ENCODE results near the gene DPP10. TPM values are rescaled to one million over a fixed set of nuclear protein-coding genes. Genes with fewer than 3 reads are reported as not detected.

DPP10 gene
- total RNA-seq, 2 experiments from 2014 or later, result not detected

GRCh38 chr2:115771516-115771915 lies 1329.1 kb downstream of the DPP10 start:
- Mint-ChIP-seq H3K27ac (no peak overlapping the region), H3K27me3 (no peaks in the 10 kb centered on the region), H3K9me3 (ENCODE audit: low read depth) (peaks cover 5% of the 10 kb centered on the region), H3K36me3 (ENCODE audit: low read depth) (no peaks in the 10 kb centered on the region), H3K4me3 (no peak overlapping the region), H3K4me1 (no peaks in the 10 kb centered on the region)
- DNase-seq, result no peak
- ChIA-PET POLR2A (no interaction called here), CTCF (no interaction called here)
- intact Hi-C loops (cut with DNase I, micrococcal nuclease), result no loop called here
- no peak for ATAC-seq

- Mint-ChIP-seq H3K4me3 (no peak overlapping the region), H3K27me3 (no peaks in the 10 kb centered on the region), H3K27ac (no peak overlapping the region), H3K36me3 (ENCODE audit: low read depth) (no peaks in the 10 kb centered on the region), H3K9me3 (ENCODE audit: low read depth) (peaks cover 8% of the 10 kb centered on the region), H3K4me1 (no peaks in the 10 kb centered on the region)
- intact Hi-C loops (cut with DNase I, micrococcal nuclease), result no loop called here
- no peak for ATAC-seq
- ChIA-PET POLR2A (no interaction called here), CTCF (no interaction called here)
- DNase-seq, result no peak
Measured at GRCh38 chr2:115774361-115774760, 1331.9 kb downstream of the DPP10 start.

DNA sequence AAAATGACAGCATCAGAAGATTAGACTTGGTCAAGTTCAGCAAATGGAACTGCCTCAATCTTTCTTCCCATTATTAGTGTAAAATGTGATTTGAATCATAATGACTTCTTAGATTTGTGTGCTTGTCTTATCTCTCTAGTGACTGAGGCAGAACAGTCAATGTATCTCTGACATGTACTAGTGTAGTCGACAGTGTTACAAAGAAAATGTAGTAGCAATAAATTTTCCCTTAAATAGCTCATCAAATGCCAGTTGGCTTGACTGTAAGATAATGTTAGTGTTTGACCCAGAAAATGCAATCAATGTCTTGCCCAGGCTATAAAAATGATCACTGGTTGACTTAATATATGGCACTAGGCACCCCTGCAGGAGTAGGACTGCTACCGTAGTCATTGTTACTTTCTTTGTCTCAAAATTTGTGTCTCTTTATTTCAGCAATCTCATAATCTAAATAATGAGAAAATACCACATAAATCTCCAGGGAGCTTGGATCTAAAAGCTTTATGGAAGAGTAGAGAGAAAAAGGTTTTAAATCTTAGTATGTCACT lies 1336.7 kb downstream of the DPP10 start:
- CTCF ChIA-PET, result no interaction called here
- no peak overlapping the region for H3K4me3 Mint-ChIP-seq
- POLR2A ChIA-PET, result no interaction called here
- H3K36me3 Mint-ChIP-seq (ENCODE audit: low read depth), result no peaks in the 10 kb centered on the region
- no peaks in the 10 kb centered on the region for H3K4me1 Mint-ChIP-seq
- intact Hi-C loops (cut with DNase I, micrococcal nuclease), result no loop called here
- DNase-seq (no peak), ATAC-seq (no peak)
- H3K9me3 Mint-ChIP-seq (ENCODE audit: low read depth), result peaks cover 3% of the 10 kb centered on the region
- no peak overlapping the region for H3K27ac Mint-ChIP-seq
- no peaks in the 10 kb centered on the region for H3K27me3 Mint-ChIP-seq

DNA sequence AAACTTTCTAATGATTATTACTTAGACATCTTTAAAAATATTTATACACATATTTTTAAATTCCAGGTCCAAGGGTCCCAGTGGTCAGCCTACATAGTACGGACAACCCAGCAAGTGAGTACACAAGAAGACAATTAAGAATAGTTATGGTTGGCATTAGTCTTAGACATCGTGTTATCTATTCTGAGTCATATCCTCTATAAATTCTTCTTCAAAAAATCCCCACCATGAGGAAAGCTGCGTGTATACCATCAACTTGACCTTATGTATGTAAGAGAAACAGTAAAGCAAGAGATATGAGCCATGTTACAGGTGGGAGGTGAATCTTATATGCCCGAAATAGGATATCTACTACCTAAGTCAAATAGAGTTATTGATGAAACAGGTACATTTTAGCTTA lies 1339.8 kb downstream of the DPP10 start:
- H3K36me3 Mint-ChIP-seq (ENCODE audit: low read depth), result no peaks in the 10 kb centered on the region
- no peak overlapping the region for H3K4me3 Mint-ChIP-seq
- DNase-seq (no peak), ATAC-seq (no peak)
- H3K9me3 Mint-ChIP-seq (ENCODE audit: low read depth), result peaks cover 2% of the 10 kb centered on the region
- H3K4me1 Mint-ChIP-seq, result no peaks in the 10 kb centered on the region
- ChIA-PET POLR2A (no interaction called here), CTCF (no interaction called here)
- H3K27ac Mint-ChIP-seq, result no peak overlapping the region
- no peaks in the 10 kb centered on the region for H3K27me3 Mint-ChIP-seq
- intact Hi-C loops (cut with DNase I, micrococcal nuclease), result no loop called here

GRCh38 chr2:115796078-115796477 lies 1353.6 kb downstream of the DPP10 start:
- ChIA-PET CTCF (no interaction called here), POLR2A (no interaction called here)
- DNase-seq, result no peak
- H3K27ac Mint-ChIP-seq, result no peak overlapping the region
- ATAC-seq, result no peak
- no peaks in the 10 kb centered on the region for H3K27me3 Mint-ChIP-seq
- peaks cover 7% of the 10 kb centered on the region for H3K9me3 Mint-ChIP-seq (ENCODE audit: low read depth)
- intact Hi-C loops (cut with DNase I, micrococcal nuclease), result no loop called here
- H3K4me3 Mint-ChIP-seq, result no peak overlapping the region
- H3K36me3 Mint-ChIP-seq (ENCODE audit: low read depth), result no peaks in the 10 kb centered on the region
- no peaks in the 10 kb centered on the region for H3K4me1 Mint-ChIP-seq

- DNase-seq (no peak), ATAC-seq (no peak)
- no peaks in the 10 kb centered on the region for H3K27me3 Mint-ChIP-seq
- no peaks in the 10 kb centered on the region for H3K36me3 Mint-ChIP-seq (ENCODE audit: low read depth)
- H3K4me3 Mint-ChIP-seq, result no peak overlapping the region
- H3K27ac Mint-ChIP-seq, result no peak overlapping the region
- CTCF ChIA-PET, result no interaction called here
- H3K9me3 Mint-ChIP-seq (ENCODE audit: low read depth), result peaks cover 9% of the 10 kb centered on the region
- H3K4me1 Mint-ChIP-seq, result no peaks in the 10 kb centered on the region
- intact Hi-C loops (cut with DNase I, micrococcal nuclease), result no loop called here
- POLR2A ChIA-PET, result no interaction called here
Measured at GRCh38 chr2:115807276-115807675, 1364.8 kb downstream of the DPP10 start.

GRCh38 chr2:115825912-115826311 lies 1383.5 kb downstream of the DPP10 start:
- POLR2A ChIA-PET, result no interaction called here
- CTCF ChIA-PET, result no interaction called here
- Mint-ChIP-seq H3K27ac (no peak overlapping the region), H3K36me3 (ENCODE audit: low read depth) (no peaks in the 10 kb centered on the region), H3K9me3 (ENCODE audit: low read depth) (peaks cover 6% of the 10 kb centered on the region), H3K27me3 (no peaks in the 10 kb centered on the region), H3K4me3 (no peak overlapping the region), H3K4me1 (no peaks in the 10 kb centered on the region)
- DNase-seq (no peak), ATAC-seq (no peak)
- intact Hi-C loops (cut with DNase I, micrococcal nuclease), result no loop called here

DNA sequence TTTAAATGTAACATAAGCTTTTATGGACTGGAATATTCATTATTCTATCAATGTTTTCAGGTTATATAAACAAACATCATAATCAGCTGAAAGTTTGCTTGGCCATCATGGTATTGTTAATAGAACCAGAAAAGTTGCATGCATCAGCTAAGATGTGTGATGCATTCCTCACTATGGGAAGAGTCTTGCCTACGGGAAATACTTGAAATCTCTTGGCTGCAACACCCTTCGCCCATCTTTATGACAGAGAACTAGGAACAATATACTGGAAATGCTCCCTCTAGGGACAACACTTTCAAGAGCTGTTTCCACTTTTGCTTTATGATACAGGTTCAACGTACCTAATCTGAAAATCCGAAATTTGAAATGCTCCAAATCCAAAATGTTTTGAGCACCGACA lies 1390.8 kb downstream of the DPP10 start:
- no peak for DNase-seq
- peaks cover 5% of the 10 kb centered on the region for H3K9me3 Mint-ChIP-seq (ENCODE audit: low read depth)
- H3K36me3 Mint-ChIP-seq (ENCODE audit: low read depth), result no peaks in the 10 kb centered on the region

GRCh38 chr2:115838539-115838938 lies 1396.1 kb downstream of the DPP10 start:
- peaks cover 2% of the 10 kb centered on the region for H3K9me3 Mint-ChIP-seq (ENCODE audit: low read depth)
- CTCF ChIA-PET, result no interaction called here
- H3K4me1 Mint-ChIP-seq, result no peaks in the 10 kb centered on the region
- H3K36me3 Mint-ChIP-seq (ENCODE audit: low read depth), result no peaks in the 10 kb centered on the region
- POLR2A ChIA-PET, result no interaction called here
- H3K27ac Mint-ChIP-seq, result no peak overlapping the region
- no peak overlapping the region for H3K4me3 Mint-ChIP-seq
- no peak for DNase-seq
- intact Hi-C loops (cut with DNase I, micrococcal nuclease), result no loop called here
- ATAC-seq, result no peak
- H3K27me3 Mint-ChIP-seq, result no peaks in the 10 kb centered on the region

More for the DNA sequence above, 1390.8 kb downstream of the DPP10 start:
- Mint-ChIP-seq H3K4me3 (no peak overlapping the region), H3K4me1 (no peaks in the 10 kb centered on the region), H3K27ac (no peak overlapping the region), H3K27me3 (no peaks in the 10 kb centered on the region)
- ChIA-PET POLR2A (no interaction called here), CTCF (no interaction called here)
- intact Hi-C loops (cut with DNase I, micrococcal nuclease), result no loop called here
- ATAC-seq, result no peak

DNA sequence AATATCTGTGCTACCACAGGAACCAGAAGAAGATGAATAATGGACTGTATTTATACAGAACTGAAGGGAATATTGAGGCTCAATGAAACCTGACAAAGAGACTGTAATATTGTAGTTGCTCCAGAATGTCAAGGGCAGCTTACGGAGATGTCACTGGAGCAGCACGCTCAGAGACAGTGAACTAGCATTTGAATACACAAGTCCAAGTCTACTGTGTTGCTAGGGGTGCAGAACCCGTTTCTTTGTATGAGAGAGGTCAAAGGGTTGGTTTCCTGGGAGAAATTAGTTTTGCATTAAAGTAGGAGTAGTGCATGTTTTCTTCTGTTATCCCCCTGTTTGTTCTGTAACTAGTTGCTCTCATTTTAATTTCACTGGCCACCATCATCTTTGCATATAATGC lies 1399.9 kb downstream of the DPP10 start:
- CTCF ChIA-PET, result no interaction called here

DNA sequence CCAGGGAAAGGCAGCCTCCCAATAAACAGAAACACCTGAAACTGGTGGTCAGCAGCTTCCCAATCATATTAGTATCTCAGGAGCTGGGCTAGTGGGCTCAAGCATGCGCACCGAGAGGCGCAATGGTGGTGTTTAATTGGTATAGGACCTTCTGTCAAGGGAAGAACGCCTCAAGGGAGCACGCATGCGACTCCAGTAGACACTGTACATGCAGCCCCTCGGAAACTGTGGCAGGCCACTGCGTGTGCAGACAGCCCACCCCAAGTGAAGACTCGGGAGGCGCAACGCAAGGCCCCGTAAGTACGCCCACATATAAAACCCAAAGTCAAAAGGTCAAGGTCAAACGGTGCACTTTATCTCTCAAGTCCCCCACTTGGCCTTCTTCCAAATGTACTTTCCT lies 1405.8 kb downstream of the DPP10 start:
- H3K27me3 Mint-ChIP-seq, result no peaks in the 10 kb centered on the region
- H3K27ac Mint-ChIP-seq, result no peak overlapping the region
- no peaks in the 10 kb centered on the region for H3K4me1 Mint-ChIP-seq
- ChIA-PET POLR2A (no interaction called here), CTCF (no interaction called here)
- ATAC-seq (no peak), DNase-seq (no peak)
- no peak overlapping the region for H3K4me3 Mint-ChIP-seq
- no peaks in the 10 kb centered on the region for H3K36me3 Mint-ChIP-seq (ENCODE audit: low read depth)
- intact Hi-C loops (cut with DNase I, micrococcal nuclease), result no loop called here
- peaks cover 9% of the 10 kb centered on the region for H3K9me3 Mint-ChIP-seq (ENCODE audit: low read depth)

More for the DNA sequence above, 1399.9 kb downstream of the DPP10 start:
- Mint-ChIP-seq H3K4me3 (no peak overlapping the region), H3K36me3 (ENCODE audit: low read depth) (no peaks in the 10 kb centered on the region), H3K9me3 (ENCODE audit: low read depth) (peaks cover 2% of the 10 kb centered on the region), H3K27ac (no peak overlapping the region), H3K27me3 (no peaks in the 10 kb centered on the region), H3K4me1 (no peaks in the 10 kb centered on the region)
- no peak for DNase-seq
- POLR2A ChIA-PET, result no interaction called here
- intact Hi-C loops (cut with DNase I, micrococcal nuclease), result no loop called here
- ATAC-seq, result no peak

GRCh38 chr2:115867024-115867423 lies 1424.6 kb downstream of the DPP10 start:
- H3K4me1 Mint-ChIP-seq, result no peaks in the 10 kb centered on the region
- POLR2A ChIA-PET, result no interaction called here
- H3K27ac Mint-ChIP-seq, result no peak overlapping the region
- intact Hi-C loops (cut with DNase I, micrococcal nuclease), result no loop called here
- no peaks in the 10 kb centered on the region for H3K36me3 Mint-ChIP-seq (ENCODE audit: low read depth)
- H3K27me3 Mint-ChIP-seq, result no peaks in the 10 kb centered on the region
- CTCF ChIA-PET, result no interaction called here
- peaks cover 5% of the 10 kb centered on the region for H3K9me3 Mint-ChIP-seq (ENCODE audit: low read depth)
- ATAC-seq (no peak), DNase-seq (no peak)
- H3K4me3 Mint-ChIP-seq, result no peak overlapping the region

GRCh38 chr2:115874427-115874826 lies 1432.0 kb downstream of the DPP10 start:
- intact Hi-C loops (cut with DNase I, micrococcal nuclease), result no loop called here
- H3K4me3 Mint-ChIP-seq, result no peak overlapping the region
- peaks cover 1% of the 10 kb centered on the region for H3K9me3 Mint-ChIP-seq (ENCODE audit: low read depth)
- DNase-seq (no peak), ATAC-seq (no peak)
- ChIA-PET CTCF (no interaction called here), POLR2A (no interaction called here)
- no peaks in the 10 kb centered on the region for H3K36me3 Mint-ChIP-seq (ENCODE audit: low read depth)
- H3K4me1 Mint-ChIP-seq, result no peaks in the 10 kb centered on the region
- H3K27ac Mint-ChIP-seq, result no peak overlapping the region
- no peaks in the 10 kb centered on the region for H3K27me3 Mint-ChIP-seq
